ENCODE results near the gene ERF.

Gene ERF

DNA sequence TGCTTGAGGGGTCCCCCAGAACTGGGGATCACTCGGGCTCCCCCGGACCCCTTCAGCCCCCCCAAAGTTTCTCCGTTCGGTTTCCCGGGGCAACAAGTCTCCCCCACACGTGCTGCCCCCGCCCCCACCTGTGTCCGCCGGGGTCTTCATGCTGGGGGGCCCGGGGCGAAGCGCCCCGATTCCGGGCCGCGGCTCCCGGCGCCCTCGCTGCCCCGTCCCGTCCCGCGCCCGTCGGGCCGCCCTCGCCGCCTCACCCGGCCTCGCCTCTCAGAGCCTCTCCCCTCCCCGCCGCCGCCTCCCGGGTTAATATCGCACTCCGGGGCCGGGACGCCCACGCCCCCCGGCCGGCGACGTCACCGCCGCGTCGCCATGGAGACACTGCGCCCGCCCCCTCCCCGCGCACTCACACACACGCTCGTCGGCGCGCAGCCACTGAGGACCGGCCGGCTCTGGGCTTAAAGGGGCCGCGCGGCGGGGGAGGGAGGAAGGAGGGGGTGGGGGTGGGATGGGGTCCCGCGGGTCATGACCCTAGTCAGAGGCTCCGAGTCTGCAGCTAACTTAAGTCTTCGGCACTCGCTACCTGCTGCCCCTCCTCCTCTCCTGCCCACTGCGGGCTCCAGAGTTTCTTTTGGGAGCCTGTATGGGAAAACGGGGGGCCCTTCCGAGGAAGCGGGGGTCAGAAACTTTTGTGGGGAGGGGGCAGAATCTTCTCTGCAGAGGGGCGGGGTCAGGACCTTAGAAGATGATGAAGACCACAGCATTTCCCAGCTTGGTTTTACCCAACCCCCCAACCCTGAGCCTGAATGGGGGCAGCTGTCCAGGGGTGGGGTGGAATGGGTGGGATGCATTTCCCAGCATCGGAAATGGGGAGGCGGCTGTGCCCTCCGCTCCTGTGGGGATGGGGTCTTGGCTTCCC is at the start of gene ERF:
Gene ERF, minus strand, starts transcription at position 279 of the 916 bp plus-strand sequence. Its CDS starts 129 bp downstream, at position 150.
- DNase-seq: peak; percentile 89 to 98 (median 96)
- intact Hi-C loops (cut with DNase I): no loop called here

DNA sequence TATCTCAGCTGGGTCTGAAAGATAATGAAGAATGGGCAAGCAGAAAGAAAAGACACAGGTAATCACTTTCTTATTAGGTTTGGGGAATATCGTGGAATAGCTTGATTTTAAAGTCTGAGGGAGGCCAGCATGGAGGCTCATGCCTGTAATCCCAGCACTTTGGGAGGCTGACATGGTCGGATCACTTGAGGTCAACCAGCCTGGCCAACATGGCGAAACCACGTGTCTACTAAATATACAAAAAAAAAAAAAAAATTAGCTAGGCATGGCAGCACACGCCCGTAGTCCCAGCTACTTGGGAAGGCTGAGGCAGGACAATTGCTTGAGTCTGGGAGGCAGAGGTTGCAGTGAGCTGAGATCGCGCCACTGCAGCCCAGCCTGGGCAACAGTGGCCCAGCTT is 48.9 kb upstream of the ERF start:
- no peak for DNase-seq
- intact Hi-C loops (cut with DNase I): no loop called here

DNA sequence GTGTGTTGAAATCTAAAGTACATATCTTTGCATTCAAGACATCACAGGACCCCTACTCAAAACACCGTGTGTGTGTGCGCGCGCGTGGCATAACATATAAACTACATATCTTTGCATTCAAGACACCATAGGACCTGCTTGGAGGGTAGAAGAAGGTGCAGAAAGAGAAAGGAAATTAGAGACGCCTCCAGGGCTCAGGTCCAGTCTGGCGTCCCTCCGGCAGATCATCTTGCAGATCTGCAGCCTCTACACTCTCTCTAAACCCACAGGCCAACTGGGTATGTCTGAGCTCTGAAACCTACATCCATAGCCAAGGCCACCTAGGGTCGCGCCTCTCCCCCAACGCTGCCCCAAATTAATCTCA is 48.2 kb upstream of the ERF start:
- DNase-seq: peak in 1 of 42 donors; percentile 9

DNA sequence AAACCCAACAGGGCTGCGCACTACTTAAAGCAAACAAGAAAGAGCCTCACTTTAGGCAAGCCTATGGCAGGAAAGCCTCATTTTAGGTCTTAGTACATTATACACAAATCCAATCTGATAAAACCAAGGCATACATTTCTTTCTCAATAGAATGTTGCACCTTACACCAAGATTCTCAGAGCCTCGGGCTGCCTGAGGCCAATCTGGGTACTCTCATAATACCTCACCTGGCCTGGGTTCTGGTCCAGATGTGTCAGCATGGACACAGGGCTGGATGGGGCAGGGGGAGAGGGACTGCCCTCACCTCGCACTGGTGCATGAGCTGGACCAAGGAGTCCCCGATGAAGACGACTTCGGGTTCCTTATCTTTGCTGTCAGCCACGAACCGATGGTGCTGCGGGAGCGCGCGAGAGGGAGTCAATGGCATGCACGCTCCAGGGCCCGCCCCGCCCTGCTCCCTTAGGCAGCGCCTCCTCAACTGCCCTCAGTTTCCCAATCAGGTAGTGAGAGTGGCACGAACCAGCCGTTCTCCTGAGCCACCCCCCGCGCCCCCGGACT is 46.8 kb upstream of the ERF start, which contains the start of gene PRR19:
Gene PRR19, plus strand, starts transcription at position 487 of the 558 bp plus-strand sequence. CDS start 7,453 bp downstream, outside the sequence.
- intact Hi-C loops (cut with DNase I): no loop called here
- DNase-seq: peak in 36 of 42 donors; percentile 43 to 84 (median 66)

More for the DNA sequence above, 48.2 kb upstream of the ERF start:
- intact Hi-C loops (cut with DNase I): no loop called here

DNA sequence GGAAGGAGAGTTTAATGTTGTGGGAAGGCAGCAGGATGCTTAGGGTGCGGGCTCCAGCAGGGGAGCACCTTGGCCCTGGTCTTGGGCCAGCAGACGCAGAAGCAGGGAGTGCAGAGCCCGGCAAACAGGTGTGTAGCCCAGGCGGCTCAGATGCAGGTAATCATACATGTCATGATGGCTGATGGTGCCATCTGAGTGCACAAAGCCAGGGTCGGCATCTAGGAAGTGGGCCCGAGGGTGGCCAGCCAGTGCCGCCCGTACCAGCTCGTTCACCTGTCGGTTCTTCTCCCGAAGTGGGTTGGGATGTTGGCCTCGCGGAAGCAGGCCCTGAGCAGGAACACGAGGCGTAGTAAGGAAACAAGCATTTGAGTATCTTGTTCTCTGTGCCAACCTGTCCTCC is 42.1 kb upstream of the ERF start:
- no peak for DNase-seq
- intact Hi-C loops (cut with DNase I): no loop called here

DNA sequence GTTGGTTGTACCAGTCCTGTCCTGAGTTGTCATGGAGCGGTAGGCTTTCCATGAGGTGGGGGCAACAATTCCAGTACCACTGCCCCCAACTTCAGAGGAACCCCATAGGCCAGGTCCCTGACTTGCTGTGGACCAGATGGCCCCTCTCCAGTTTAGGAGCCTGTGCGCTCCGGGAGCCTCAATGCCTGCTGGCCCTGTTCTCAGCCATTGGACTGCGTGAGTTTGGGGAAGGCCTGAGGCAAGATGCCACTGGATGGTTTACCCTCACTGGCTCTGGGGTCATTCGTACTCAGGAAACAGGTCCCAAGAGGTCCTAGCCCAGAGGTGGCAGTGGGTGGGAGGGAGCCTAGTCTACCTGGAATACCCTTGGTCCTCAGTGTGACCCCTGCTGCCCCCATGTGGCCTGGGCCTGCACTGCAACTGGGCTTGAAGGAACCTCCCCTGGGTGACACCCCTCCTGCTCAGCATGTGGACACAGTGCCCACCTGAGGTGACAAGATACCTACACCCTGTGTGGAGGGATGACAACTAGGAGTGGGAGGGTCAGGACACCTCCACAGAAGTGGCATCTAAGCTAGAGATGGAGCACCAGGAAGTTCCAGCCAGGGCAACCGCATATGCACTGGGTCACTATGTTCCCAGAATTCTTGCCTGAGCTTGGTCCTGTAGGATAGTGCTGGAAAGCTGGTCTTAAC is 41.0 kb upstream of the ERF start:
- DNase-seq: peak; percentile 57 to 95 (median 88)
- intact Hi-C loops (cut with DNase I): no loop called here

DNA sequence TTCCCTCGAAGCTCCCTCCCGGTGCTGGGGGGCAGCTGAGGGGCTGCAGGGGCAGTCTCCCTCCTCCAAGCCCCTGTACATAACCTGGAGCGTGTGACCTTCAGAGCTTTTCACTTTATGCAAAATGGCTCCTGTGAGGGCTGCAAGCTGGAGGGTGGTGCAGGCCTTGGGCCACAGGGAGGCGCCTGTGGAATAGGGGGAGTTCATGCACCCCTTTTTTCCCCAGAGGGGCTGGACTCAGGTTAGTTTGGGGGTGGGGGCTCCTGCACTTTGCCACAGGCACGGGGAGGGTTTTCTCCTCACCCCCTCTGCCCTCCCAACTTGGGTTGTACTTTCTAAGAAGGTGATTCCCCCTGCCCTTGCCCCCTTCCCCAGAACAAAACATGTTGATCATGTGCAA is 40.4 kb upstream of the ERF start:
- DNase-seq: no peak
- intact Hi-C loops (cut with DNase I): no loop called here

DNA sequence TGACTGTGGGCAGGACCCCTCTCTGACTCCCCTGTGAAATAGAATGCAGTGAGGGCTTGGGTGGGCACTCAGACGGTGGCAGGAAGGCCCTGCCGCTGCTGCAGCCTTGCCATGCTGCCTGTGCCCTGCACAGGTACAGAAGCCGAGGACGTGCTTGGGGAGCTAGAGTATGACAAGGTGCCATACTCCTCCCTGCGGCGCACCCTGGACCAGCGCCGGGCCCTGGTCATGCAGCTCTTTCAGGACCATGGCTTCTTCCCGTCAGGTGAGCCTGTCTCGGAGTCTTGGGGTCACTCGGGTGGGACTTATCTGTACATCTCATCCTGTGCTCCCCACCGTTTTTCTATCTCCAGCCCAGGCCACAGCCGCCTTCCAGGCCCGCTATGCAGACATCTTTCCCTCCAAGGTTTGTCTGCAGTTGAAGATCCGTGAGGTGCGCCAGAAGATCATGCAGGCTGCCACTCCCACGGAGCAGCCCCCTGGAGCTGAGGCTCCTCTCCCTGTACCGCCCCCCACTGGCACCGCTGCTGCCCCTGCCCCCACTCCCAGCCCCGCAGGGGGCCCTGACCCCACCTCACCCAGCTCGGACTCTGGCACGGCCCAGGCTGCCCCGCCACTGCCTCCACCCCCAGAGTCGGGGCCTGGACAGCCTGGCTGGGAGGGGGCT is 39.7 kb upstream of the ERF start:
- DNase-seq: peak in 1 of 42 donors; percentile 12
- intact Hi-C loops (cut with DNase I): no loop called here

DNA sequence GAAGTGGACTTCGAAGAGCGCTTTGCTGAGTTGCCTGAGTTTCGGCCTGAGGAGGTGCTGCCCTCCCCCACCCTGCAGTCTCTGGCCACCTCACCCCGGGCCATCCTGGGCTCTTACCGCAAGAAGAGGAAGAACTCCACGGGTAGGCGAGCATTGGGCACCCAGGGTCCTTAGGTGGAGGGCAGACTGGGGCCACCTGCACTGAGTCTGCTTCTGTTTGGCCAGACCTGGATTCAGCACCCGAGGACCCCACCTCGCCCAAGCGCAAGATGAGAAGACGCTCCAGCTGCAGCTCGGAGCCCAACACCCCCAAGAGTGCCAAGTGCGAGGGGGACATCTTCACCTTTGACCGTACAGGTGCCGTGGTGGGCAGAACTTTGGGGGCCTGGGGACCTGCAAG is 39.0 kb upstream of the ERF start:
- no peak for DNase-seq
- intact Hi-C loops (cut with DNase I): no loop called here

DNA sequence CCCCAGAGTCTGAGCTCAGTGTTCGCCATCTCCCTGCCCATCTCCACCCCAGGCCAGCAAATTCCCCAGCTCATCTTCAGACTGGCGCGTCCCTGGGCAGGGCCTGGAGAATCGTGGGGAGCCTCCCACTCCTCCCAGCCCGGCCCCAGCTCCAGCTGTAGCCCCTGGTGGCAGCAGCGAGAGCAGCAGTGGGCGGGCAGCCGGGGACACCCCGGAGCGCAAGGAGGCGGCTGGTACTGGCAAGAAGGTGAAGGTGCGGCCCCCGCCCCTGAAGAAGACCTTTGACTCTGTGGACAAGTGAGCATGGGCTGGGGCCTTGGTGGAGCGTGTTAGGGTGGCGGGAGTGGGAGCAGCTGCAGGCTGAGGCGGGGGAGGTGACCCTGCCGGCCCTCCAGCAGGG is 38.6 kb upstream of the ERF start:
- intact Hi-C loops (cut with DNase I): no loop called here
- DNase-seq: peak in 1 of 42 donors; percentile 12

DNA sequence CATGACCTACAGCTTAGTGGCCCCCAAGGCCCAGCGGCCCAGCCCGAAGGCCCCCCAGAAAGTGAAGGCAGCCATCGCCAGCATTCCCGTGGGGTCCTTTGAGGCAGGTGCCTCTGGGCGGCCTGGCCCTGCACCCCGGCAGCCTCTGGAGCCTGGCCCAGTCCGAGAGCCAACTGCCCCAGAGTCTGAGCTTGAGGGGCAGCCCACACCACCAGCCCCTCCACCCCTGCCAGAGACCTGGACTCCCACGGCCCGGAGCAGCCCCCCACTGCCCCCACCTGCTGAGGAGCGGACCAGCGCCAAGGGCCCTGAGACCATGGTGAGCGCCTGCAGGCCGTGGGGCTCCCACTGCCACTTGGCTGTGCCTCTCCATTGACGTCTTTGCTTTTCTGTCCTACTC is 38.0 kb upstream of the ERF start:
- DNase-seq: peak in 1 of 42 donors; percentile 9
- intact Hi-C loops (cut with DNase I): no loop called here

DNA sequence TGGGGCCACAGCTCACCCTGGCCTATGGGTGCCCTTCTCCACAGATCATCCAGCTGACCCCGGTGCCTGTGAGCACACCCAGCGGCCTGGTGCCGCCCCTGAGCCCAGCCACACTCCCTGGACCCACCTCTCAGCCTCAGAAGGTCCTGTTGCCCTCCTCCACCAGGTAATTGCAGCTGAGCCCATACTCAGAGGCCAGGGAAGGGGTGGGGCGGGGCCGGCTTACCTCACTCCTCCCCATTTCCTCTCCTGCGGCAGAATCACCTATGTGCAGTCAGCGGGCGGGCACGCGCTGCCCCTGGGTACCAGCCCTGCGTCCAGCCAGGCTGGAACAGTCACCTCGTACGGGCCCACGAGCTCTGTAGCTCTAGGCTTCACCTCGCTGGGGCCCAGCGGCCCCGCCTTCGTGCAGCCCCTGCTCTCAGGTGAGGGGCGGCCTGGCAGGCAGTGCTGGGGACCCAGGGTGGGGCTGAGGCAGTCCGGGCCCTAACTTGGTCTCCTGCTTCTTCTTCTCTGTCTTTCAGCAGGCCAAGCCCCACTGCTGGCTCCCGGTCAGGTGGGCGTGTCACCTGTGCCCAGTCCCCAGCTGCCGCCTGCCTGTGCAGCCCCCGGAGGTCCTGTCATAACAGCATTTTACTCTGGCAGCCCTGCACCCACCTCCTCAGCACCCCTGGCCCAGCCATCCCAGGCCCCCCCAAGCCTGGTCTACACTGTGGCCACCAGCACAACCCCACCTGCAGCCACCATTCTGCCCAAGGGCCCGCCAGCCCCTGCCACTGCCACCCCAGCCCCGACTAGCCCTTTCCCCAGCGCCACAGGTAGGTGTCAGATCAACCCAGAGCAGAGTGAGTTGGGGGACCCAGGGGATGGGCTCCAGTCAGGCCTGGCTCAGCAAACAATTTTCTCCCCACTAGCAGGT is 37.4 kb upstream of the ERF start:
- no peak for DNase-seq
- intact Hi-C loops (cut with DNase I): no loop called here

DNA sequence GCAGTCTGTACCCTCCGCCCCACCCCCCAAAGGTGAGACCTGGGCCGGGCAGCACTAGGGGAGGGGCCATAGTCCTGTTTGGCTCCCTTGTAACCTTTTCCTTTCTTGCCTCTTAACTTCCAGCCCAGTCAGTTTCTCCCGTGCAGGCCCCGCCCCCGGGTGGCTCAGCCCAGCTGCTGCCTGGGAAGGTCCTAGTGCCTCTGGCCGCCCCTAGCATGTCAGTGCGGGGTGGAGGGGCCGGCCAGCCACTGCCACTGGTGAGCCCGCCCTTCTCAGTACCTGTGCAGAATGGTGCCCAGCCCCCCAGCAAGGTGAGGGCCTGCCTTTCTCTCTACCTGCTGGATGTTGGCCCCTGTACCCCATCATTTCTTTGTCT is 36.5 kb upstream of the ERF start:
- intact Hi-C loops (cut with DNase I): no loop called here
- no peak for DNase-seq

DNA sequence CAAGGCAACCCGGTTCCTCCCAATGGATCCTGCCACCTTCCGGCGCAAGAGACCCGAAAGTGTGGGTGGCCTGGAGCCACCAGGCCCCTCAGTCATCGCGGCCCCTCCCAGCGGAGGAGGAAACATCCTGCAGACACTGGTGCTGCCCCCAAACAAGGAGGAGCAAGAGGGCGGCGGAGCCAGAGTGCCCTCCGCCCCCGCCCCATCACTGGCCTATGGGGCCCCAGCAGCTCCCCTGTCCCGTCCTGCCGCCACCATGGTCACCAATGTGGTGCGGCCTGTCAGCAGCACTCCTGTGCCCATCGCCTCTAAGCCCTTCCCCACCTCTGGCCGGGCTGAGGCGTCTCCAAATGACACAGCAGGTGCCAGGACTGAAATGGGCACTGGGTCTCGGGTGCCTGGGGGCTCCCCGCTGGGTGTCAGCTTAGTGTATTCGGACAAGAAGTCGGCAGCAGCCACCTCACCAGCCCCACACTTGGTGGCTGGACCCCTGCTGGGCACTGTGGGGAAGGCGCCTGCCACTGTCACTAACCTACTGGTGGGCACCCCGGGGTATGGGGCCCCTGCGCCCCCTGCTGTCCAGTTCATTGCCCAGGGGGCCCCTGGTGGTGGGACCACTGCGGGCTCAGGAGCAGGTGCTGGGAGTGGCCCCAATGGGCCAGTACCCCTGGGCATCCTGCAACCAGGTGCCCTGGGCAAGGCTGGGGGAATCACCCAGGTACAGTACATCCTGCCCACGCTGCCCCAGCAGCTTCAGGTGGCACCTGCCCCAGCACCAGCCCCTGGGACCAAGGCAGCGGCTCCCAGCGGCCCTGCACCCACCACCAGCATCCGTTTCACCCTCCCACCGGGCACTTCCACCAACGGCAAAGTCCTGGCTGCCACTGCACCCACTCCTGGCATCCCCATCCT is 35.9 kb upstream of the ERF start:
- DNase-seq: peak in 1 of 42 donors; percentile 30
- intact Hi-C loops (cut with DNase I): no loop called here

DNA sequence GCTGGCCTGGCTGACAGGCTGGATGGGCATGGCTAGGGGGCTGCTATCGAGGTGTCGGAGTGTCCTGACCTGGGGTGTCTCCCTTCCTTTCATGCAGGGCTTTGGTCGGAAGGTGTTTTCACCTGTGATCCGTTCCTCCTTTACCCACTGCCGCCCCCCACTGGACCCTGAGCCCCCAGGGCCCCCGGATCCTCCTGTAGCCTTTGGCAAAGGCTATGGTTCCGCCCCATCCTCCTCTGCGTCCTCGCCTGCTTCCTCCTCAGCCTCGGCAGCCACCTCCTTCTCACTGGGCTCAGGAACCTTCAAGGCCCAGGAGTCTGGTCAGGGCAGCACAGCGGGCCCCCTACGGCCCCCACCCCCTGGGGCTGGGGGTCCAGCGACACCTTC is 35.2 kb upstream of the ERF start:
- DNase-seq: peak in 1 of 42 donors; percentile 10
- intact Hi-C loops (cut with DNase I): no loop called here

DNA sequence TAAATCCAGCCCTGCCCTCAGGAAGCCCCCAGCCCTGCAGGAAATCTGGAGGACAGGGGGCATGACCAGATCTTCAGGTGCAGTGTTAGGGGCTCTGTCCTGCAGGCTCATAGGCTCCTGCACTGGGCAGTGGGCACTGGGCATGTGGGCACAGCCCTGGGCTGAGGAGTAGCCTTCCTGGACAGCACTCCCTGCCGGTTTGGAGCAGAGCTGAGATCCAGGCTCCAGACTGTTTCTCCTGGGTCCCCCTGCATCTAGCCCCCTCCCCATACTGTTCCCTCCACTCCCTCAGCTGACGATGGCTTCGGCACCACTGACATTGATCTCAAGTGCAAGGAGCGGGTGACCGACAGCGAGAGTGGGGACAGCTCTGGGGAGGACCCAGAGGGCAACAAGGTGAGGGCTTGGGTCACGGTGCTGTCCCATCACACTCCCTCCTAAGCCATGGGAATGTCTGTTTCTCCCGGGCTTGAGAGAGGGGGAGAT is 34.7 kb upstream of the ERF start:
- intact Hi-C loops (cut with DNase I): no loop called here
- DNase-seq: no peak

DNA sequence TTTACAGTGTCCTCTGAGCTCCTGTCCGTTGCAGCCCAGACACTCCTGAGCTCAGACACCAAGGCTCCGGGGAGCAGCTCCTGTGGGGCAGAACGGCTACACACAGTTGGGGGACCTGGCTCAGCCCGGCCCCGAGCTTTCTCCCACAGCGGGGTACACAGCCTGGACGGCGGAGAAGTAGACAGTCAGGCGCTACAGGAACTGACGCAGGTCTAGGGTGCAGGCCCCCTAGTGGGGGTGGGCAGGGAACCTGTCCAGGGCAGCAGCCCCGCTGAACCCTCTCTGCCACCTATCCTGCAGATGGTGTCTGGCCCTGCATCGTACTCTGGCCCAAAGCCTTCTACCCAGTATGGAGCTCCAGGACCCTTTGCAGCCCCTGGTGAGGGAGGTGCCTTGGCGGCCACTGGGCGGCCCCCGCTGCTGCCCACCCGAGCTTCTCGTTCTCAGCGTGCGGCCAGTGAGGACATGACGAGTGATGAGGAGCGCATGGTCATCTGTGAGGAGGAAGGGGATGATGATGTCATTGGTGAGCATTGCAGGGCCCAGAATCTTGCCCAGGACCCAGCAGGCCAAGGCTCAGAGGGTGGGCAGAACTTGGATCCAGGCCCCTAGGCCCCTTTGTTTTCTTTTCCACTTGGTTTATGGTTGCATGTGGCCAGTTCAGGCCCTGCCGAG is 34.1 kb upstream of the ERF start:
- peak in 1 of 42 donors; percentile 8 for DNase-seq
- intact Hi-C loops (cut with DNase I): no loop called here

All from head of caudate nucleus (tissue), 42 donors.